OCI-LY7 (cell line): ENCODE data around the gene ZNF208. TPM values are rescaled to one million over a fixed set of nuclear protein-coding genes. Genes with fewer than 3 reads are reported as not detected.

Experiments
- BruUV-seq: library from RNA; stranded (reverse); fragments of 400-500 nt; replicated peaks from 2 replicates; lab custom pipeline; 2021; lab: Mats Ljungman, UMichigan
- CTCF ChIA-PET: fragments of 300-600 bp; sonication (Branson Sonifier 250); formaldehyde crosslinking; loops from one replicate; lab custom pipeline; 2022; ENCODE audit warnings: antibody characterized with exemption; ENCODE audit not compliant: unreplicated experiment; lab: Charles Lee
- POLR2A ChIA-PET: fragments of 300-600 bp; sonication (Branson Sonifier 250); formaldehyde crosslinking; loops from one replicate; lab custom pipeline; 2022; ENCODE audit warnings: antibody characterized with exemption; lab: Charles Lee
- DNase-seq: peaks from one replicate; pipeline ENCODE4 v3.0.0-alpha.2; 2015; ENCODE audit warnings: low spot score
- H2AFZ ChIP-seq: fragments of 200-600 bp; sonication (generic), shearing (Covaris generic); 2 replicates; pipeline ENCODE4 v1.6.1; 2014; ENCODE audit warnings: mild to moderate bottlenecking, antibody characterized with exemption, low read length, moderate library complexity
- H3K27ac ChIP-seq: fragments of 200-600 bp; sonication (generic); 2 replicates; pipeline ENCODE4 v1.5.1; 2014; ENCODE audit warnings: mixed run types, low read depth, mild to moderate bottlenecking, moderate library complexity, low read length, inconsistent platforms; ENCODE audit not compliant: poor library complexity, severe bottlenecking
- H3K36me3 ChIP-seq: fragments of 200-600 bp; sonication (generic); 2 replicates; pipeline ENCODE4 v1.6.1; 2014; ENCODE audit warnings: mild to moderate bottlenecking, antibody characterized with exemption, low read length, moderate library complexity, mixed read lengths; ENCODE audit not compliant: insufficient read depth
- H3K4me1 ChIP-seq: fragments of 200-600 bp; sonication (generic); 2 replicates; pipeline ENCODE4 v1.5.1; 2014; ENCODE audit warnings: mild to moderate bottlenecking, low read length; ENCODE audit not compliant: insufficient read depth, poor library complexity, severe bottlenecking
- H3K4me2 ChIP-seq: fragments of 200-600 bp; sonication (generic); 2 replicates; pipeline ENCODE4 v1.6.1; 2014; ENCODE audit warnings: mild to moderate bottlenecking, low read length
- H3K4me3 ChIP-seq: fragments of 200-600 bp; sonication (generic); 2 replicates; pipeline ENCODE4 v1.5.1; 2014; ENCODE audit warnings: mild to moderate bottlenecking, low read depth, low read length; ENCODE audit not compliant: poor library complexity, severe bottlenecking
- H3K79me2 ChIP-seq: fragments of 200-600 bp; sonication (generic); 2 replicates; pipeline ENCODE4 v1.6.1; 2016; ENCODE audit warnings: low read depth, mild to moderate bottlenecking, low read length, moderate library complexity, mixed read lengths; ENCODE audit not compliant: insufficient read depth
- H3K9me2 ChIP-seq: fragments of 200-600 bp; sonication (generic); 2 replicates; pipeline ENCODE4 v1.6.1; 2016; ENCODE audit warnings: mild to moderate bottlenecking, low read length, mixed read lengths; ENCODE audit not compliant: insufficient read depth
- H3K9me3 ChIP-seq: fragments of 200-600 bp; sonication (generic); 2 replicates; pipeline ENCODE4 v1.6.1; 2014; ENCODE audit warnings: mild to moderate bottlenecking, mixed run types, low read length, mixed read lengths
- H4K20me1 ChIP-seq: fragments of 200-600 bp; sonication (generic); 2 replicates; pipeline ENCODE4 v1.6.1; 2014; ENCODE audit warnings: mild to moderate bottlenecking, antibody characterized with exemption, low read length, moderate library complexity, mixed read lengths; ENCODE audit not compliant: insufficient read depth
- EZH2phosphoT487 ChIP-seq: fragments of 200-600 bp; sonication (generic); IDR thresholded peaks from 2 replicates; pipeline ENCODE4 v1.6.1; 2018; ENCODE audit warnings: low read depth, borderline replicate concordance, mild to moderate bottlenecking, mixed run types, antibody characterized with exemption, low read length, moderate library complexity, mixed read lengths
- intact Hi-C: fragments of 100-400 bp; cut with micrococcal nuclease; formaldehyde crosslinking; loops from one replicate; pipeline ENCODE4 v1.10.0; 2022; ENCODE audit not compliant: unreplicated experiment
- total RNA-seq, 2 experiments: library from RNA; depleted of rRNA in 1 of 2; stranded (reverse); fragments of >200 nt in 1 of 2; shearing (Covaris generic) in 1 of 2; gene quantifications; 2 replicates each; pipeline ENCODE4 v1.2.3, GENCODE V29; 2014 to 2022
- TF ChIP-seq, protein P1 (sequence below): fragments of 200-600 bp; sonication (generic); conservative IDR thresholded peaks from 2 replicates; pipeline ENCODE4 v1.5.1; 2014; ENCODE audit warnings: mild to moderate bottlenecking, antibody characterized with exemption, low read length, moderate library complexity, mixed read lengths

Gene ZNF208
- total RNA-seq, 2 experiments from 2014 or later: not detected

DNA sequence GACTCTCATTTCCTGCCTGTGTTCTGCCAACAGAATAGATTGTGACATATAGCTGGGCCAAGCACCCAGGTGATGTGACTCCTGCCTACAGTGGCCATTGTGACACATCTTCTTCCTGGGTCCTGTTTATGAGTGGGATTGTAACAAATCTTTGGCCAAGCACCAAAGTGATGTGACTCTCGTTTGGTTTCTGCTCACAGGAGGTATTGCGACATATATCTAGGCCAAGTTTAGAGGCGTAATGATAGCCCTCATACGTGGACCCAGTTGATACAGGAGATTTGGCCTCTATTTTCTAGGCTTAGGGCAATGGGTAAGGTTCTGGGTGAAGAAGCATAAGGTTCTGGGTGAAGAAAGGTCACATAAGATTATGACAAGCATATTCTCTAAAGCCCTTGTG lies 76.2 kb downstream of the ZNF208 start:
- H3K27ac ChIP-seq: no peak overlapping the region
- no peaks in the 10 kb centered on the region for H3K4me1 ChIP-seq
- no peak overlapping the region for H3K4me2 ChIP-seq
- ChIA-PET CTCF (no interaction called here), POLR2A (no interaction called here)
- no peak overlapping the region for H2AFZ ChIP-seq
- no peaks in the 10 kb centered on the region for H3K79me2 ChIP-seq
- no peaks in the 10 kb centered on the region for H3K9me3 ChIP-seq
- intact Hi-C loops: no loop called here
- H4K20me1 ChIP-seq: no peaks in the 10 kb centered on the region
- no peak for DNase-seq
- H3K4me3 ChIP-seq: no peak overlapping the region
- no peaks in the 10 kb centered on the region for H3K9me2 ChIP-seq
- no TSS peak for BruUV-seq
- no peaks in the 10 kb centered on the region for H3K36me3 ChIP-seq
- no peak for TF ChIP-seq EZH2phosphoT487
- TF ChIP-seq, protein P1, sequence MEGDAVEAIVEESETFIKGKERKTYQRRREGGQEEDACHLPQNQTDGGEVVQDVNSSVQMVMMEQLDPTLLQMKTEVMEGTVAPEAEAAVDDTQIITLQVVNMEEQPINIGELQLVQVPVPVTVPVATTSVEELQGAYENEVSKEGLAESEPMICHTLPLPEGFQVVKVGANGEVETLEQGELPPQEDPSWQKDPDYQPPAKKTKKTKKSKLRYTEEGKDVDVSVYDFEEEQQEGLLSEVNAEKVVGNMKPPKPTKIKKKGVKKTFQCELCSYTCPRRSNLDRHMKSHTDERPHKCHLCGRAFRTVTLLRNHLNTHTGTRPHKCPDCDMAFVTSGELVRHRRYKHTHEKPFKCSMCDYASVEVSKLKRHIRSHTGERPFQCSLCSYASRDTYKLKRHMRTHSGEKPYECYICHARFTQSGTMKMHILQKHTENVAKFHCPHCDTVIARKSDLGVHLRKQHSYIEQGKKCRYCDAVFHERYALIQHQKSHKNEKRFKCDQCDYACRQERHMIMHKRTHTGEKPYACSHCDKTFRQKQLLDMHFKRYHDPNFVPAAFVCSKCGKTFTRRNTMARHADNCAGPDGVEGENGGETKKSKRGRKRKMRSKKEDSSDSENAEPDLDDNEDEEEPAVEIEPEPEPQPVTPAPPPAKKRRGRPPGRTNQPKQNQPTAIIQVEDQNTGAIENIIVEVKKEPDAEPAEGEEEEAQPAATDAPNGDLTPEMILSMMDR: no peak

GRCh38 chr19:21934131-21934530 lies 76.6 kb downstream of the ZNF208 start:
- ChIA-PET POLR2A (interaction anchor here (0.6 kb wide), 1 partner anchor 35 kb away, joined by 3 read pairs; no protein-coding TSS in a partner anchor), CTCF (no interaction called here)
- Histone ChIP-seq H3K4me3 (no peak overlapping the region), H3K36me3 (no peaks in the 10 kb centered on the region), H3K4me1 (no peaks in the 10 kb centered on the region), H3K27ac (no peak overlapping the region), H3K79me2 (no peaks in the 10 kb centered on the region), H3K9me3 (no peaks in the 10 kb centered on the region), H2AFZ (no peak overlapping the region), H3K4me2 (no peak overlapping the region), H3K9me2 (no peaks in the 10 kb centered on the region), H4K20me1 (no peaks in the 10 kb centered on the region)
- BruUV-seq: no TSS peak
- no peak for DNase-seq
- intact Hi-C loops: no loop called here
- TF ChIP-seq, protein P1: no peak
- no peak for TF ChIP-seq EZH2phosphoT487

- Histone ChIP-seq H3K36me3 (no peaks in the 10 kb centered on the region), H3K9me3 (no peaks in the 10 kb centered on the region; the same call in 1 of the 2 replicates), H3K27ac (no peak overlapping the region), H3K79me2 (no peaks in the 10 kb centered on the region), H3K9me2 (no peaks in the 10 kb centered on the region), H2AFZ (no peak overlapping the region), H4K20me1 (no peaks in the 10 kb centered on the region), H3K4me2 (no peak overlapping the region), H3K4me1 (no peaks in the 10 kb centered on the region), H3K4me3 (no peak overlapping the region)
- ChIA-PET POLR2A (no interaction called here), CTCF (no interaction called here)
- DNase-seq: no peak
- TF ChIP-seq EZH2phosphoT487: no peak
- TF ChIP-seq, protein P1: no peak
- no TSS peak for BruUV-seq
- intact Hi-C loops: no loop called here
Measured at GRCh38 chr19:21922276-21922675, 88.5 kb downstream of the ZNF208 start.
